Measurements from ENCODE around the gene DPY19L3.

The DPY19L3 gene

GRCh38 chr19:32387701-32388392 lies 17.7 kb upstream of the DPY19L3 start:
- POLR2A ChIA-PET, result interaction anchor here (1.9 to 2.2 kb wide), 2 partner anchors 14 to 18 kb away, joined by 7 to 11 read pairs; partner anchors contain the start of gene DPY19L3
- CTCF ChIA-PET, result interaction anchor here (0.9 to 2.1 kb wide), 3 partner anchors 10 to 49 kb away, joined by 3 to 4 read pairs (median 3); no protein-coding TSS in a partner anchor

GRCh38 chr19:32388393-32388855 lies 17.1 kb upstream of the DPY19L3 start:
- no peak for DNase-seq (ENCODE audit: low read depth, low spot score)
- no peak overlapping the region for H3K4me3 ChIP-seq (ENCODE audit: low read depth, low read length)
- ChIA-PET CTCF (interaction anchor here (0.9 to 2.1 kb wide), 2 partner anchors 9 to 49 kb away, joined by 3 to 4 read pairs; no protein-coding TSS in a partner anchor), POLR2A (interaction anchor here (1.9 to 2.2 kb wide), 2 partner anchors 15 to 17 kb away, joined by 7 to 11 read pairs; partner anchors contain the start of gene DPY19L3)
- TF ChIP-seq CTCF (IDR thresholded peaks at IDR 0.05; ENCODE audit: insufficient read depth, low read length, missing control alignments), result no peak

More at GRCh38 chr19:32387701-32388392, 17.7 kb upstream of the DPY19L3 start:
- TF ChIP-seq CTCF (IDR thresholded peaks at IDR 0.05; ENCODE audit: insufficient read depth, low read length, missing control alignments), result no peak
- DNase-seq (ENCODE audit: low read depth, low spot score), result no peak
- no peak overlapping the region for H3K4me3 ChIP-seq (ENCODE audit: low read depth, low read length)

- POLR2A ChIA-PET, result interaction anchor here (1.0 kb wide), 1 partner anchor 13 kb away, joined by 3 read pairs; the partner anchor contains the start of gene DPY19L3
- H3K4me3 ChIP-seq (ENCODE audit: low read depth, low read length), result no peak overlapping the region
- CTCF ChIA-PET, result no interaction called here
- TF ChIP-seq CTCF (IDR thresholded peaks at IDR 0.05; ENCODE audit: insufficient read depth, low read length, missing control alignments), result no peak
- DNase-seq (ENCODE audit: low read depth, low spot score), result no peak
Measured at GRCh38 chr19:32392901-32393300, 12.7 kb upstream of the DPY19L3 start.

GRCh38 chr19:32396046-32396652 lies 9.4 kb upstream of the DPY19L3 start:
- DNase-seq (ENCODE audit: low read depth, low spot score), result no peak
- ChIA-PET CTCF (interaction anchor here (1.3 kb wide), 1 partner anchor 38 kb away, joined by 3 read pairs; no protein-coding TSS in a partner anchor), POLR2A (interaction anchor here (0.6 kb wide), 1 partner anchor 20 kb away, joined by 3 read pairs; no protein-coding TSS in a partner anchor)
- H3K4me3 ChIP-seq (ENCODE audit: low read depth, low read length), result no peak overlapping the region
- no peak for TF ChIP-seq CTCF (IDR thresholded peaks at IDR 0.05; ENCODE audit: insufficient read depth, low read length, missing control alignments)

GRCh38 chr19:32397671-32398101 lies 7.9 kb upstream of the DPY19L3 start:
- H3K4me3 ChIP-seq (ENCODE audit: low read depth, low read length), result no peak overlapping the region
- ChIA-PET CTCF (interaction anchor here (1.2 kb wide), 1 partner anchor 10 kb away, joined by 4 read pairs; no protein-coding TSS in a partner anchor), POLR2A (interaction anchor here (0.8 kb wide), 1 partner anchor 24 kb away, joined by 3 read pairs; no protein-coding TSS in a partner anchor)
- DNase-seq (ENCODE audit: low read depth, low spot score), result no peak
- TF ChIP-seq CTCF (IDR thresholded peaks at IDR 0.05; ENCODE audit: insufficient read depth, low read length, missing control alignments), result no peak

GRCh38 chr19:32401992-32402391 lies 3.6 kb upstream of the DPY19L3 start:
- H3K4me3 ChIP-seq (ENCODE audit: low read depth, low read length), result no peak overlapping the region
- no peak for DNase-seq (ENCODE audit: low read depth, low spot score)
- POLR2A ChIA-PET, result no interaction called here
- CTCF ChIA-PET, result no interaction called here
- no peak for TF ChIP-seq CTCF (IDR thresholded peaks at IDR 0.05; ENCODE audit: insufficient read depth, low read length, missing control alignments)

Data from AG04449 (cell line).